Medulla oblongata (tissue), 1 donor: ENCODE results near the gene RAB6D.
"Not testable (repeated sequence)": the region's sequence is repeated elsewhere in the genome, so short reads cannot be mapped to it uniquely, and the experiment has no call there.

Experiments
- DNase-seq: peaks from one replicate; pipeline ENCODE4 v3.0.0-alpha.2; 2015; ENCODE audit errors: extremely low spot score

RAB6D gene

DNA sequence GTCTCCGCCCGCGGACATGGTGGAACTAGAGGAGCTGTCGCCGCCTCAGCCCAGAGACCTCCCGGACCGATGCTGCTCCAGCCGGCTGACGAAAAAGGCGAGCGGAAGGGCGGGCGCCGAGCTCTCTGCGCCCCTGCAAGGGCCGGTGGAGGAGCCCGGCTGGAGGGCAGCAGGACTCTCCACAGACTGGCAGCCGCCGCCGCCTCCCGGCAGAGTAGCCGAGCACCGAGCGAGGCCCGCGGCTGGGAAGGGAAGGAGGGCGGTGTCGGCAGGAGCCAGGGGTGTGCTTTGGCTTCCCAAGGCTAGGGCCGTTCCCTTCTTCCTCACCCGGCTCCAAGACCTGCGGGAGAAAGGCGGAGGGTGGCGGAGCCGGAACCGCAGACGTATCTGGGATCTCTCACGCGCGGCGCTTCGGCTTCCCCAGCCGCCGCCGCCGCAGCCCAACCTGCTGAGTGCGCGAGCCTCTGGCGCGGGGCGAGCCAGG is at the start of gene RAB6D:
Gene RAB6D (minus strand): TSS at position 466 of the 484 bp plus-strand sequence. CDS start 448 bp downstream, at position 18.
- not testable (repeated sequence) for DNase-seq

DNA sequence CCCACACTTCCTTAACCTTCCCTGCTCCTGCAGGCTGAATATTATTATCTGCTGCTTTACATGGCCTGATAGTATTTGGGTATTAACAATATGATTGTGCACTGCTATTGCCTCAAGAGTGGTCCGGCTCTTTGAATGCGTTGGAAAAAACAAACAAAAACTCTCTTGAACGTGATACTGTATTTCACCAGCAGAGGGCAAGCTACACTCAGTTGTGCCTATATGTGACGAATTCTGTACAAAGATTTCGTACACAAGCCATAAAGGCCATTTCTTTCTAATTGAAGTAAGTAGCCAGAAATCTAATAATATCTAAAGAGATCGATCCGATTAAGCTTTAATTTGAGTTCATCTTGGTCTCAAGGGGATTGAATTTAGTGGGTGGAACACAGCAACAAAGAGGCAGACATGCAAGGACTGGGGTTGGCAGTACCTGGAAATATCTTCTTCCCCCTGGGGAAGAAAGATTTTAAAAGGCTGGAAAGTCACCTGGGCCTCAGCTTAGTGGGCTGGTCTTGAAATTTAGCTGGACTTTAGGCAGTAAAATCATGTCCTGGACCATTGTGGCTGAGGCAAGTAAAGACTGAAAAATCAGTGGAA is 49.3 kb upstream of the RAB6D start:
- DNase-seq = peak; percentile 78

DNA sequence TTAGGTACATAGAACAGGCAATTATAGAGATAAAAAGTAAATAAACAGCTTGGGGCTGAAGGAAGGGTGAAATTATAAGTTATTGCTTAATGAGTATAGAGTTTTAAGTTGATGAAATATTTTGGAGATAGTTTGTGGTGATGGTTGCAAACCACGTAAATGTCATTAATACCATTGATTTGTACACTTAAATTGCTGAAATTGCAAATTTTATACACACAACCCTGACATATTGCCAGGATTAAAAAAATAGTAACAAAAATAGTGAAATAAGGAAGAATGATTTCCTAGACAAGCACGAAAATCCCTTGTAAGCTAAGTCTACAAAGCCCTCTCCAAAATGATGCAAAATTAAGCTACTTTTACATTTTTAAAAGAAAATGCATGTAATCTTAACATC is 46.2 kb upstream of the RAB6D start:
- no peak for DNase-seq

DNA sequence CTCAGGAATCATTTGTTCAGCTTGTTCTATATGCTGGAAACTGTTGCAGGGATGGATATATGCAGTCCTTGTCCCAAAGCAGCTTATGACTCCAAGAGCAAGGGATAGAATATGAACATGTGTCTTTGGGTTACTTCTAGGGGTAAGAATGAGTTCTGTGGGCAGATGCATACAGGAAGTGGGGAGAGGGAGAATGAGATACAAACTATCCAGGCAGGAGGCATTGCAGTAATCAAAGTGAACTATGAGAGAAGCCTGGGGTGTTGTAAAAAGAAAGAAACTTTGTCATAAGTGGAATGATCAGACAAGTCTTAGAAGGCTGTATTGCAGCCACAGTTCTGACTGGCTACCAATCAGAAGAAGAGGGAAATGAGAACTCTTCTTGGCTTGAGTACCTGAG is 44.8 kb upstream of the RAB6D start:
- DNase-seq = no peak

DNA sequence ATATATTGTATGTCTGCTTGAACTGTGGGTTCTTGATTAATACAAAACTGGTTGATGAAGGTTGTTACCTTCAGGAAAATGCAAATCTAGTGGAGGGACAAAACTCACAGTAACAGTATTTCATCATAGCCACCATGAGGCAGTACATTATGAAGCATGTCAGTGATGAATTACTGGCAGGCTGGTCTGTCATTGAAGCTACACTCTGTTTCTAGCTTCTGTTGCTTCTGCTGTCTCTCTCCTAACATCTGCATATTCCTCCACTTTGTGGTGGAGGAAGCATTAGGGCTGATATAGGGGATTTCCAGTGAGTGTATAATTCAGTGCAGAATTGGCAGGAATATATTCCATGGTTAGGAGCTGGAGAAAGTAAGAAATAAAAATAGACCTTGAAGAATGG is 44.2 kb upstream of the RAB6D start:
- DNase-seq = no peak

DNA sequence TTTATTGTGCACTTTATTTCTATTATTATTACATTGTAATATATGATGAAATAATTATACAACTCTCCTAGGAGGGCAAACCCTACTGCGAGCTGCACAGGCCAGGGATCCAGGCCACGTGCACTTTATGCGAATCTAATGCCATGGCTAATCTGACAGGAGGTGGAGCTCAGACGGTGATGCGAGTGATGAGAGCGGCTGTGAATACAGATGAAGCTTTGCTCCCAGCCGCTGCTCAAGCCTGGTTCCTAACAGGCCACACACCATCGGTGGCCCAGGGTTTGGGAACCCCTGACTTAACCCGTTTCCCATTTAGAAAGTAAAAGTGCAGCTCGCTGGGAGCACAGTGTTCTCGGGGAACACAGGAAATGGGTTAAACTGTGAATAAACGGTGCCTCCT is 40.8 kb upstream of the RAB6D start:
- DNase-seq = no peak

DNA sequence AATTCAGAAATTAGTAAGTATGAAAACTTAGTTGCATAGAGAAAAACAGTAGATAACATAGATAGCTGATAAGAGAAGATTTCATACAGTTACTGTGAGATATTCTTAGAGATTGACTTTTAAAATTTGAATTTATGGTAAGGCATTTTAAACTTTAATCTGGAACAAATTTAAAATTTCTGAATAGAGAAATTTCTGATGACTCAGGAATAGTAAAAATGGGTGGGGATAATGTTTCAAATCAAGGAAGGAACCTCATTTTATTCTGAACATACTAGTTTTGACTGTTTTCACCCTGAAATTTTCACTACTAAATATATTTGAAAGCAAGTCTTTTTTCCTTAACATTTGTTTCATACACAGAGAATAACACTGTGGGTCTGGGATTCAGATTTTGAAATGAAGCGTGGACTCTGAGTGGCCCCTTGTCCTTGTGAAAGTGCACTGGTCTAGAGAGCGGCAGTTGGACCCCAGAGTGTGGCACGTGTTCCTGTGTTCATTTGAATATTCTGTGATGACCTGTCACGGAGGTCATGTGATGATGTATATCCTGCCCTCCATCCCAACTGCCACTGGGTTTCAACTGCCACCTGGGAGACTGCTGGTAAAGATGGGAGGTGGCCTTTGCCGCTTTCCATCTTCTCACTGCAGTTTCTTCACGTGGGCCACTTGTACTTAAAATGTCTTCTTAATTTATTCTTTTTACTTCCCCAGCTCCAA is 38.5 kb upstream of the RAB6D start:
- no peak for DNase-seq

DNA sequence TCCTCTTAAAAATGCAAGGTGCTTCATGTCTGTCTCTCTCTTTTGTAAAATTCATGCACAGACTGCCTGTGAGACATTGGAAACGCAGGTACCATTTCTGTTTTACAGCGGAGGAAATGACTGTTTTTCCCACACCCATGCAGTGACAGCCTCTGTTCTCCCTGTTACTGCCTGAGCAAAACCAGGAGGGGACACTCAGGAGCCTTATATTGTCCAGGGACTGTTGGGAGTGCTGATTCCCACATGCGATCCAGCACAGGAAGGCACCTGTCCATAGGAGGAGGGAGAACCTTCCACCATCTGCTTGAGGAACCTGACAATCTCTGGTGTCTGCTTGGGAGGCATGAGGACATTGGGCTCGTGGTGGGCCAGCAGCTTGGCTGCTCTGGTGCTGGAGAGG is 36.9 kb upstream of the RAB6D start:
- DNase-seq = no peak

DNA sequence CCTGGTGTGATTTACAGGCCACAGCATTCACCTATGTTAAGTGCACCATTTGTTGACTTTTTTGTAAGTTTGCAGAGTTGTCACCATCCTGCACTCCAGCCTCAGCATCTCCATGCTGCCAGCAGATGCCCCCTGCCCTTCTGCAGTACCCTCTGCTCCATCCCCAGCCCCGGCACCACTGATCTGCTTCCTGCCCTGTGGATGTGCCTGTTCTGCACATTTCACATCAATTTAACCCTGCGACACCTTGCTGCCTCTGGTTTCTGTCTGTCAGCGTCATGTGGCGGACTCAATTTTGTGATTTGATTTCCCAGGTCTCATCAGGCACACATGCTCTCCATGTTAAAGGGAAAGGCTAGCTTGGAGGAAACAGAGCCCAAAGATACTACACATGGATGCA is 36.5 kb upstream of the RAB6D start:
- DNase-seq = not testable (repeated sequence)

DNA sequence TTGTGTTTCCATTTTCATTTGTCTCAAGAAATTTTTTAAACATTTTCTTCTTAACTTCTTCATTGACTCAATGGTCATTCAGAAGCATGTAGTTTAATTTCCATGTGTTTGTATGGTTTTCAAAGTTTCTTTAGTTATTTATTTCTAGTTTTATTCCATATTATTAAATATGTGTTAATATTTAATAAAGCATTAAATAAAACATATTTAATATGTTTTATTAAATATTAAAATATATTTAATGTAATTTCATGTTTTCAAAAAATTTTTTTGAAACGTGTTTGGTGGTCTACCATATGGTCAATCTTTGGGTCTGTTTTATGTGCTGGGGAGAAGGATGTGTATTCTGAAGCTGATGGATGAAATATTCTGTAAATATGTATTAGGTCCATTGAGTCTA is 32.2 kb upstream of the RAB6D start:
- DNase-seq = not testable (repeated sequence)

DNA sequence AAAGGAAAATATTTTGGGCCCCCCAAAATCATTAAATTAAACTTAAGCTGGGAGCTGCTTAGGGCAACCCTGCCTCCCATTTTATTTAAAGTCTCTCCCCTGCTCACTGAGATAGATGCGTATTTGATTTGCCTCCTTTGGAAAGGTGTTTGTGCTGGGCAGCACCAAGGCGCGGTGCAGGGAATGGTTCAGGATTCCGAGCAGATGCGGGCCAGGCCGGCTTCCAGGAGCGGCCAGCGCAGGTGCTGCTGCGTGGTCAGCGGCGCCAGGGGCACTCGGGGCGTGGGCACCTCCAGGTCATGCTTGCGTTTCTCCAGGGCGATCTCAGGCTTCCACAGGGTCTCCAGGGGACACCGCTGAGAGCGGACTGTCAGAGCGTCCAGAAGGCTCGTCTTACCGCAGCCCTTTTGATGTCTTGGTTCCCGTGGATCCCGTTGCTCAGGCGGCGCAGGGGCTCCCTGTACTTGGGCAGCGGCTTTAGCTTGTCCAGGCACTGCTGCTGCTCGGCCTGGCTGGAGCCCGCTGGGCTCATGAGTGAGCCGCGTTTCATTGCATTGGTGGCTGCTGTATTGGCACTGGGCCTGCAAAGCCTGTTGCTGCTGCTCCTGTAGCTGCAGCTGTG is 31.2 kb upstream of the RAB6D start:
- not testable (repeated sequence) for DNase-seq

DNA sequence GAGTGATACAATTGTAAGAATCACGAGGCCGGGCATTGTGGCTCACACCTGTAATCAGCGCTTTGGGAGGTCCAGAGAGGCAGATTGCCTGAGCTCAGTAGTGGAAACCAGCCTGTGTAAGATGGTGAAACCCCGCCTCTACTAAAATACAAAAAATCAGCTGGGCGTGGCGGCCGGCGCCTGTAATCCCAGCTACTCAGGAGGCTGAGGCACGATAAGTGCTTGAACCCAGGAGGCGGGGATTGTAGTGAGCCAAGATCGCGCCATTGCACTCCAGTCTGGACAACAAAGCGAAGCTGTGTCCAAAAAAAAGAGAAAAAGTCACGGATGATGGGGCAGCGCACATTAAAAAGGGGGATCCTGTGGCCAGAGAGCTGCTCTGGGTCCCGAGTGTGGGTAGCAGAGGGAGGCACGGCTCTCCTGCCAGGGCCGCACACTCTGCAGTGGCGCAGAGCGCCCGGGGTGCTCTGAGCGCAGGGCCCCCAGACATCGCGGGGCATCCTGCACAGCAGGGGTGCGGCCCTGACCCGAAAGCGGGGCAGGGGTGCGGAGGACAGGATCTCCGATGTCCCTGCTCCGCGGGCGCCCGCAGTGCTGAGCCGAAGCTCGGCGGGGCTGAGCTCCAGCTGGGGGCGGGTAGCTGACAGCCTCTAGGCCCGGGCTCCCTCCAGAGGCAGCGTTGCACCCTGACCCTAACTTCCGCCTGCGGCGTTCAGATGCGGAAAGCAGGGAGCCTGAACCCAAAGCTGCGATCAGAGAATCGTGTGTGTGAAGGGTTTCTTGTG is 30.4 kb upstream of the RAB6D start:
- DNase-seq = no peak

DNA sequence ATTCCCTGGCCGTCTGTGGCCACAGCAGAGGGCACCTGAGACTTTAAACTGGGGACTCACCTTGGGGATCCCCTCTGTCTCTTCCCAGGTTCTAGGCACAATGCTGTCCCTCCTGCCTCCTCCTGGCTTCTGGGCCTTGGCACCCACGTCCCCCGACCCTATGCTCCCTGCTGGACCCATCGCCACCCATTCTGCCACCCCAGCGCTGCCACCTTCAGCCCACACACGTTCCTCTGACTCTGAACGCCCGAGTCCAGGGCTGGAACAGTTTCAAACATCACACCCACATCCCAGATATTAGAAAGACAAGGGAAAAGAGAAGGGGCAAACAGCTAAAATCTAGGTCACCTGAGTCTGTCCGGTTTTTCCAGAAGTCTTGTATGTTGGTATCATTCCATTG is 28.0 kb upstream of the RAB6D start:
- not testable (repeated sequence) for DNase-seq

DNA sequence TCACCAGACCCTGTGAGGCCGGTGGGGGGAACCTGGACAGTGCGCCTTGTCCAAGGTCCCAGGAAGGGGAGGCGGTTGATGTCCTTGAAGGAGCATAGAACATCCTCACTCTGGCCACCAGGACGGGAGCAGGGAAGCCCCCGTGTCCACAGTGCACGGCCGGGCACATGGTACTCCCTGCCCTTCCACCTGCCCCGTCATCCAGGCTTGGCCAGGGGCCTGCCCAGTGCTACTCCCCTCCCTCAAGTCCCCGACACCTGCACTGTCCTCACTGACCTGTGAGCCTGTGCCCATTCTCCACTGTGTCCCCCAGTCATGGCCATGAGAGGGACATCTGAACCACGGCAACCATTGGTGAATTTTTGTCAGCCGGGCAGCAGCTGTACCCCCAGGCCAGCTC is 27.5 kb upstream of the RAB6D start:
- DNase-seq = not testable (repeated sequence)

DNA sequence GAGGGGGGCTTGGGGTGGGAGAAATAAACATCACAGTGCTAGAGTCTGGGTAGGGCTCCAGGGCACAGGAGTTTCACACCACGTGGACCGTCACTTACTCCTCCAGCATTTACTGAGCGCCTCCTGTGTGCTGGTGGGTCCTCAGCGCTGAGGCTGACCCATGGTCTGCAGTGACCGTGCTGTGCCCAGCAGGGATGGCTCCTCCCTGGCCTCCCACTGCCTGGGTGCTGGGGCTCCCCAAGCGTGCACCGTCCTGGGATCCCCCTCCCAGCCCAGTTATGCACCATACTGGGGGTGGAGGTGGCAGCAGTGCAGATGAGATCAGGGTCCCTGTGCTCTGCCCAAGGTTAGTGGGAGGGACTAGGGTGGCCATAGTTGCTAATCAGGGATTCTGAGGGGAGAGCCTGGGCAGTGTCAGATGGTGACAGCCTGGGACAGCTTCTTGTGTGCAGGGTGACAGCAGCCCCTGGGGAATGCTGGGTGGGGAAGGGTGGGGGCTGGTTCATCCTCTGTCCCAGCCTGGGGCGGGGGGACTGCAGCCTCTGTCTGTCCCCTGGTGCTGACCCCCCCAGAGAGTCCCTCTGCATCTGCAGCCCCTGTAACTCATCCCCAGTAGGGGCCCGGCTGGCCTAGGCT is 26.6 kb upstream of the RAB6D start:
- not testable (repeated sequence) for DNase-seq

DNA sequence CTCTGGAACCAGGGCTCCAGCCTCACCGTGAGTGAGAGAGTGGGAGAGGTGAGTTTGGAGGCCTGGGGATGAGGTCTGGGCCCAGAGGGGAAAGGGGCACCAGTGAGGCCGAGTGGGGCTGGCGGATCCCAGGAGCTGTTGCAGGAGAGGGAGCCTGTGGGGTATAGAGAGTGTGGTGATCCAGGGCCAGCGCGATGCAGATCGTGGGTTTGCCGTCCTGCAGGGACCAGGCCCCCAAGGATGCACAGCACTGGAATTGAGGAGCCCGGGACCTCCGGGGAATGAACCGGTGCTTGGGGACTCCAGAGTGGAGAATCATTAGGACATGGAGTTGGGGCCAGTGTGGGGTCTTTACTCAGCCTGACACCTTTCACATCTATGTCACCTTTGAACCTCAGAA is 25.7 kb upstream of the RAB6D start:
- DNase-seq = no peak

DNA sequence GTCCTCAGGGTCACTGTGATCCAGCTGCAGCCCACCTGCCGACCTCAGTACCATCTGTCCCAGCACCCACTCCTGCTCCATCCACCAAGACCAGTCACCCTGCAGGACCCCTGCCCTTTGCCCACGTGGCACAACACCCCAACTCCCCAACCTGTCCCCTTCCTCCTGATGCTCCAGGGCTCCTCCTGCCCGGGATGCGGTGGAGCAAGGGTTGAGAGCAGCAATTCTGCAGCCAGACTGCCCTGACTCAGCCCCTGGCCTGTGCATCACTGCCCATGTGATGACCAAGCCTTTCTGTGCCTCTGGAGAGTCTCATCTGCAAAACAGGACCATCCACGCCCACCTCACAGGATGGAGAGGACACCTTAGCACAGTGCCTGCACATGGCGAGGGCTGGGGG is 24.9 kb upstream of the RAB6D start:
- not testable (repeated sequence) for DNase-seq

DNA sequence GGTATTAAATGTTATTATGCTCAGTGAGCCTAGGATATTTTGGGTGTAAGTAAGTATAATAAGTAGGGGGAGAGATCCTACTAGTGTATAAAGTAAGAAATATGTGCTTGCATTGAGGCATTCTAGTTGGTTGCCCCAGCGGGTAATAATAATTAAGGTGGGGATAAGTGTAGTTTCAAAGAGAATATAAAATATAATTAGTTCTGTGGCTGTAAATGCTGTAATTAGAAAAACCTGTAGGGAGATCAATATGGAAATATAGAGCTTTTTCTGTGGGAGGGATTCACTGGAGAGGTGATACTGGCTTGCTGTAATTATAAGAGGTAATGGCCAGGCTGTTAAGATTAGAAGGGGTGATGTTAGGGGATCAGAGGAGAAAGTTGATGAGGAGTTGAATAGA is 9.1 kb upstream of the RAB6D start:
- not testable (repeated sequence) for DNase-seq

DNA sequence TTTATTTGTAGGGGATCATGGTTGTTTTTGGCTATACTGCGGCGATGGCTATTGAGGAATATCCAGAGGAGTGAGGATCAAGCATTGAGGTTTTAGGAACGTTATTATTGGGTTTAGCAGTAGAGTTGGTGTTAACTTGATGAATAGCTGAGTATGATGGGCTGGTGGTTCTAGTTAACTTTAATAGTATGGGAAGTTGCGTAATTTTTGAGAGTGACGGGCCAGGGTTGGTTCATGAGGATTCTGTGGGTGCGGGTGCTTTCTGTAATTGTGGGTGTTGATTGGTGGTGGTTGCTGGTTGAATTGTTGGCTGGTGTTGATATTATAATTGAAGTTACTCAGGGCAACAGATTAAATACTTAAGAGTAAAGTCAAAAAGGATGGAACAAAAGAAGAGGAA is 6.0 kb upstream of the RAB6D start:
- no peak for DNase-seq

DNA sequence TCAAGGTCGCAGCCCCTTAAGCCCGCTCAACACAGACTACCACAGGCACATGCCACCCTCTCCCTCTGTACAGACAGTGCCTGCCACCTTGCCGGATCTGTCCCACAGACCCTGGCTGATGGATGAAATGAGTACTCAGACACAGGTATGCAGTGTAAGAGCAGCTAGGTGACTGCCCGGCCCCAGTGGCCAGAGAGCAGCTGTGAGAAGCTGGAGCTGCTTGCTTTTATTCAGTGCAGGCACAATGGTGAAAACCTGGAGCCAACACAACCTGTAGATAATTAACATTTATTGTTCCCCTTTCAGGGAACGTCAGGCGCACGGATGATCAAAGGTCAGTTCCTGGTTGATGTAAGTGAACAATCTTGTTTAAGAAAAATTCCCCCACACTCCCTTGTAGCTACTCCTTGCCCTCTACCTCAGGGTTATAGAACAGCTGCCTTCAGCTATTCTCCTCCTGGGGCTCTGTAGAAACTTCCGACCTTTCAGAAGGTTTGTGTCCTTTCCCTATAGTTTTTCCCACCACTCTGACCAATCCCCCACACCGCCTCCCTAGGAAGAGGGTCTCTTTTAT is 4.6 kb upstream of the RAB6D start:
- DNase-seq = not testable (repeated sequence)

DNA sequence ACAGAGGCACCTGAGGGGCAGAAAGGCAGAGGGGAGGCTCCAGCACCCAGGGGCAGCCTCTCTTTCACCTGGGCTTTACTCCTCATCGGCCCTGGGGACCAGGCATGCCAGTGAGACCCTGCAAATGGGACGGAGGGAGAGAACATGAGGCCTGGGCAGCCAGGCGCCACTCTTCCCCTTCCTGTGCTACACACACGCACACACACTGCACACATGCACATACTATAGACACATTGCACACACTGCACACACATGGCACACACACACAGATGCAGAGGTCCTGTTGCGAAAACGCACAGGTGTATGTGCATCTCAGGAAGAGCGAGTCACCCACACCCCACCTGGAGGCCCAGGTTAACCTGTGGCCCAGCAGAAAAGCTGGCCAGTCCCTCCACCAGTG is 3.4 kb upstream of the RAB6D start:
- DNase-seq = no peak
